ENCODE results near the gene DPP6.
"Not testable (repeated sequence)": the region's sequence is repeated elsewhere in the genome, so short reads cannot be mapped to it uniquely, and the experiment has no call there.

DPP6 gene

DNA sequence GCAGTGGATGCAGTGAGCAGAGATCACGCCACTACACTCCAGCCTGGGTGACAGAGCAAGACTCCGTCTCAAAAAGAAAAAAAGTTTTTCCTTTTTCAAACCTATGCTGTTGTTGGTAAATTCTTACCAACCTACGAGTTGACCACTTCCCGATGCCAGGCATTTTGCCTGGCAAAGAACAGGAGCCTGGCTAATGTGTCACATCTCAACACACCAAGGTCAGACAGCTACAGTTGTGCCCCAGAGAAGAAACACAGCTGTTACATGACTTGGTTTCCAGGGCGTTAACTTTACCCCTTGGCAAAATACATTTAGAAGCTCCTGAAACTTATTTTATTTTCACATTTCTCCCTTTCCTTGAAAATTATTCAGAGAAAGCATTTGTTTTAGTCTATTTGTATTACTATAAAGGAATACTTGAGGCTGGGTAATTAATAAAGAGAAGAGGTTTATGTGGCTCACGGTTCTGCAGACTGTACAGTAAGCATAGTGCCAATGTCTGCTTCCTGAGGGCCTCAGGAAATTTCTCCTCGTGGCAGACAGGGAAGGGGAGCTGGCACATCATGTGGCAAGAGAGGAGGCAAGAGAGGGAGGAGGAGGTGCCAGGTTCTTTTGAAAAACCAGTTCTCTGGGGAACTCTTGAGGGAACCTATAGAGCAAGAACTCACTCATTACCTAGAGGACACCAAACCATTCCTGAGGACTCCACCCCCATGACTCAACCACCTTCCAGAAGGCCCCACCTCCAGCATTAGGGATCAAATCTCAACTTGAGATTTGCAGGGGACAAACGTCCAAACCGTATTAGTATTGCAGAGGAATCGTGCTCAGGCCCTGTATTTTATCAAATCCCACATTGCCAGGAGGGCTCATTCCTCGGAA is 867.4 kb downstream of the DPP6 start:
- DNase-seq, result no peak

DNA sequence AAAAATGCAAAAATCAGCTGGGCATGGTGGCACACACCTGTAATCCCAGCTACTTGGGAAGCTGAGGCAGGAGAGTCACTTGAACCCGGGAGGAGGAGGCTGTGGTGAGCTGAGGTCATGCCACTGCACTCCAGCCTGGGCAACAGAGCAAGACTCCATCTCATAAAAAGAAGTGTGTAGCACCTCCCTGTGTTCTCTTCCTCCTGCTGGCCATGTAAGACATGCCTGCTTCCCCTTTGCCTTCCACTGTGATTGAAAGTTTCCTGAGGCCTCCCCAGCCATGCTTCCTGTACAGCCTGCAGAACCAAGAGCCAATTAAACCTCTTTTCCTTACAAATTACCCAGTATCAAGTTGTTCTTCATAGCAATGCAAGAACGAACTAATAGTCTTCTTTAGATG is 870.3 kb downstream of the DPP6 start:
- DNase-seq, result not testable (repeated sequence)

DNA sequence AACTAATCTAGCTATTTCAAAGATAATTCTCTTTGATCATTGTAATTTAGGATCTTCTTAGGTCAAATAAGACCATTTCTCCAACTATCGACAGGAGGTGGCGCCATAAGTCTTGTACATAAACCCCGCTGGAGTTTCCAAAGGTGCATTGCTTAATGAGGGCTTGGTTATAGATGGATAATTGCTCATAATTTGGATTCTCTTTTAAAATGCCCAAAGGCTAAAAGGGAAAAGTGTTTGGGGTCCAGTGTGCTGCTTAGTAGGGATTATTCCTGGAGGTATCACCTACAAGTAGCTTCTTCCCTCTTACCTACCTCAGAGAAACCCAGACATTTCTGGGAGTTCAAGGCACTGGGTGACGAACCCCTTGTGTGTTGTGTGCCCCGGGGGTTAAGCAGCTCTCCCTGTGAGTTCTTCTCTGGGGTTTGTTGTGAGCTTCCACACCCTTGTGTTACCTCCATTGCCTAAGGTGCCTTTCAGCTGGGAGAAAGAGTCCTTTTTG is 875.5 kb downstream of the DPP6 start:
- peak; percentile 51 to 56 for DNase-seq

DNA sequence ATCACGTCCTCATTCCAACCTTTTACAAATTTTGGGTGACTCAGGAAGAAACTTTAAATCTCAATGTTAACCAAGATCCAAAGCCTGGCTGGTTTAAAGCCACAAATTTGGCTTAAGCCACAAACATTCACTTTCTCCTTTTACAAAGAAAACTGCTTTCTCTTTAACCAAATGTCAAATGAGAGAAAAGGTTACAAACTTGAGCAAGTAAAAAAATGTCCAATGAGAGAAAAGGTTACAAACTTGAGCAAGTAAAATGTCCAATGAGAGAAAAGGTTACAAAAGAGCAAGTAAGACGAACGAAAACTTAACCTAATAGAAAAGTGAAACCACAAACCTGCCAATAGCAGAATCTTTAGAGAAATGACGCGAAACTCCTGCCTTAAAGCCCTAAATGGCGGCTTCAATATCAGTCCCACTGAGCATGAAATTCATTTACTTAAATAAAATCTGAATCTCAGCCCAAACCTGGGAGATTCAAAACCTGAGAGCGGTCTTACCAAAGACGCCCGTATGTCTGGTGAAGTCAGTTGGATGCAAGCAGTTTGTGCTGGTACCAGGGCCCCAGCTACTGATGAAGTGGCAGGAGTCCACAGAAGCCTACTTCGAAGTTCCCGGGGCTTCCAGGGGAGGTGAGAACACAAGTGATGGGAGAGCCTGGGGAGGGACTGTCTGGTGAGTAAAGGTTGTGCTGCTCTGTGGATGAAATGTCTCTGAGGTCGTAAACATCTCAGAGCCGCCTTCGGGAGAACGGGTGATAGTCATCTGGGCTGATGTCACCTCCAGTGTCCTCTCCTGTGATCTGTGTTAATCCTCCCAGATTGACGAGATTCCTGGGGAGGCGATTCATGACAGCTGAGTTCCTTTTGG is 876.2 kb downstream of the DPP6 start:
- DNase-seq, result peak; percentile 27 to 98

DNA sequence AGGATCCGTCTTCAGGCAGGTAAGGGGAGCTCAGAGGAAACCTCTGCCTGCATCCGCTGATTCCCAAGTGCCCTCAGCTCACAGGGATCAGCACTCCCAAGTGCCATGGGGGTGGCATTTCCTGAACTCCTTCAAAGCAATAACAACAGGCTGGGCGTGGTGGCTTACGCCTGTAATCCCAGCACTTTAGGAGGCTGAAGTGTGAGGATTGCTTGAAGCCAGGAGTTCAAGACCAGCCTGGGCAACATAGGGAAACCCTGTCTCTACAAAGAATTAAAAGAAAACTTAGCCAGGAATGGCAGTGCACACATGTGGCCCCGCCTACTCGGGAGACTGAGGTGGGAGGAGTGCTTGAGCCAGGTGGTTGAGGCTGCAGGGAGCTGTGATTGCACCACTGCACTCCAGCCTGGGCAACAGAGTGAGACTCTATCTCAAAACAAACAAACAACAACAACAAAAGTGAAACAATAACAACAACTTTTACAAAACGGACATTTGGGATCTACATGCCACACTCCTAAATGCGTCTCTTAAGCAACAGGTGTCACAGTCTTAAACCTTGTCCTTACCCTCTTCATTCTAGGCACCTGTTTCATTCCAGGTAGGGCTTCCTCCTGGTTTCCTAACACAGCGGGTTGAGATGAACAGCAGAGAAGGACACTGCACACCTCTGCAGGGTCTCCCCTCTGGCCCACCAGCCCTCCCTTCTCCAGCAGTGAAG is 877.0 kb downstream of the DPP6 start:
- no peak for DNase-seq

DNA sequence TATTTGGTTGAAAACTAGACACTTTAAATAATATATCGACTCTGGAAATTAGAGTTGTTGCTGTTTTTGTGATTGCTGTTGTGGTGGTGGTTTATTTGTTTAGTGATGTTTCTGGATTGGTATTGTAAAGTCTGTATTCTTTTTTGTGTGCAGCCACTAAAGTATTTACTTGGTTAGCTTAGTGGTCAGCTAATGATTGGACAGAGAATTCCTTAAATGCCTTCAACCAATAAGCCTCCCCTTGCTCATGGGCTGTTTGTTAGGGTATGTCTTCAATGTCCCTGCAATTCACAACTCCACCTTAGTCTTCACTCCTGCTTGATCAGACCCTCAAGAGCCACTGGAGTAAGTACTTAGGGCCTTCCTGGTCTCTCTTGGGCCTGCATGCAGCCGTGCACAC is 879.7 kb downstream of the DPP6 start:
- DNase-seq, result no peak

DNA sequence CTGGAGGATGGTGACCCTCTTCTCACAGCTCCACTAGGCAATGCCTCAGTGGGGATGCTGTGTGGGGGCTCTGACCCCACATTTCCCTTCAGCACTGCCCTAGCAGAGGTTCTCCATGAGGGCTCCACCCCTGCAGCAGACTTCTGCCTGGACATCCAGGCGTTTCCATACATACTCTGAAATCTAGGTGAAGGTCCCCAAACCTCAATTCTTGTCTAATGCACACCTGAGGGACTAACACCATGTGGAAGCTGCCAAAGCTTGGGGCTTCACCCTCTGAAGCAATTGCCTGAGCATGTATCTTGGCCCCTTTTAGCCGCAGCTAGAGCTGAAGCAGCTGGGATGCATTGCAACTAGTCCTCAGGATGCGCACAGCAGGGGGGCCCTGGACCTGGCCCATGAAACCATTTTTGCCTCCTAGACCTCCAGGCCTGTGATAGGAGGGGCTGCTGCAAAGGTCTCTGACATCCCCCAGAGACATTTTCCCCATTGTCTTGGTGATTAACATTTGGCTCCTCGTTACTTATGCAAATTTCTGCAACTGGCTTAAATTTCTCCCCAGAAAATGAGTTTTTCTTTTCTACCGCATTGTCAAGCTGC is 882.3 kb downstream of the DPP6 start:
- DNase-seq, result not testable (repeated sequence)

DNA sequence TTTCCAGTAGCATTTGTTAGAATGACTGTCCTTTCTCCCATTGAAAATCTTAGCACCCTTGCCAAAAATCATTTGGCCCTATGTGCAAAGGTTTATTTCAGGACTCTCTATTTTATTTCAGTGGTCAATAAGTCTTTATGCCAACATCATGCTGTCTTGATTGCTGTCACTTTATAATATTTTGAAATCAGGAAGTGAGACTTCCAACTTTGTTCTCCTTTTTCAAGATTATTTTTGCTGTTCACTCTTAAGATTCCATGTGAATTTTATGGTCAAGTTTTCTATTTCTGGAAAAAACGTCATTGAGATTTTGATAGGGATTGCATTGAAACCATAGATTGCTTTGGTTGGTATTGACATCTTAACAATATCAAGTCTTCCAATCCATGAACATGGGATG is 885.6 kb downstream of the DPP6 start:
- DNase-seq, result no peak

DNA sequence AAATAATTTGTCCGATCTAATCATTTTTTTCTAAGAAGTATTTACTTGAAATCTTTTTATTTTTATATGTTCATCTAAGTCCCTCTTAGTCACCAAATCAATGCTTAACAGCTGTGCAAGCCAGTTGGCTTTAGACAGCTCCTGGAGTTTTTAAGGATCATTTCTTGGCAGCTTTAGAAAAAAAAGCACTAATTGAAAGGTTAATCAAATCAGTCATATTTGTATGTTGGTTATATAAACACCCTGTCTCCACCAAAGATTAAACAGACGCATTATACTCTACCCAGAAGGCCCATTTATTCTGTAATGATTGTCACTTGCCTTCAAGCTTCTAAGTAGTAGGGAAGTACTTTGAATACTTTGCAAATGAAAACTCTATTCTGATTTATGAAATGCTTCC is 890.5 kb downstream of the DPP6 start:
- DNase-seq, result no peak
